Spleen (tissue), 11 donors: ENCODE data around the gene HPSE2. TPM values are rescaled to one million over a fixed set of nuclear protein-coding genes. Genes with fewer than 3 reads are reported as not detected.

ENCODE experiments used
- DNase-seq: peaks from one replicate; pipeline ENCODE4 v3.0.0-alpha.2; 2020
- H3K27ac ChIP-seq, 8 donors: fragments of 200-600 bp; sonication (generic) in 7 of 8; 1 replicate in 4 of 8; 2 replicates in 4 of 8; pipeline versions ENCODE4 v1.5.0 to v1.8.0; 2016 to 2021; ENCODE audit warnings: inconsistent platforms in 4 of 8, mild to moderate bottlenecking in 4 of 8, moderate library complexity in 1 of 8
- H3K27me3 ChIP-seq, 7 donors: fragments of 200-600 bp; sonication (generic) in 6 of 7; replicated peaks in 1 of 7; 1 replicate in 4 of 7; 2 replicates in 3 of 7; pipeline versions ENCODE4 v1.5.0 to v1.8.0; 2016 to 2021; ENCODE audit warnings: inconsistent platforms in 3 of 7, mild to moderate bottlenecking in 1 of 7
- H3K36me3 ChIP-seq, 6 donors: fragments of 200-600 bp; sonication (generic) in 5 of 6; 1 replicate in 4 of 6; 2 replicates in 2 of 6; pipeline versions ENCODE4 v1.5.0 to v1.8.0; 2016 to 2021; ENCODE audit warnings: inconsistent platforms in 2 of 6
- H3K4me1 ChIP-seq, 6 donors: fragments of 200-600 bp; sonication (generic) in 5 of 6; 1 replicate in 3 of 6; 2 replicates in 3 of 6; pipeline versions ENCODE4 v1.5.0 to v1.8.0; 2016 to 2021; ENCODE audit warnings: inconsistent platforms in 3 of 6
- H3K4me3 ChIP-seq, 8 donors: fragments of 200-600 bp; sonication (generic) in 7 of 8; 1 replicate in 4 of 8; 2 replicates in 4 of 8; pipeline versions ENCODE4 v1.5.0 to v1.8.0; 2016 to 2021; ENCODE audit warnings: inconsistent platforms in 4 of 8, mild to moderate bottlenecking in 4 of 8, moderate library complexity in 2 of 8
- H3K9me3 ChIP-seq, 8 donors: fragments of 200-600 bp; sonication (generic) in 7 of 8; 1 replicate in 4 of 8; 2 replicates in 4 of 8; pipeline versions ENCODE4 v1.5.0 to v1.8.0; 2016 to 2021; ENCODE audit warnings: inconsistent platforms in 4 of 8
- CTCF ChIP-seq, 11 experiments: fragments of 200-600 bp in 7 of 11; fragments of 450-650 bp in 4 of 11; sonication (generic) in 4 of 11; IDR thresholded peaks in 8 of 11; conservative IDR thresholded peaks in 3 of 11; 1 replicate in 7 of 11; 2 replicates in 4 of 11; pipeline versions ENCODE4 v1.4.0 to v1.8.0; 2016 to 2021; ENCODE audit warnings: antibody characterized with exemption in 11 of 11, inconsistent platforms in 4 of 11, mild to moderate bottlenecking in 1 of 11
- POLR2A ChIP-seq, 3 donors: fragments of 450-650 bp; IDR thresholded peaks; one replicate each; pipeline ENCODE4 v1.5.1; 2017; ENCODE audit warnings: antibody characterized with exemption in 3 of 3, mild to moderate bottlenecking in 1 of 3
- POLR2AphosphoS5 ChIP-seq, 3 donors: sonication (generic); formaldehyde crosslinking; IDR thresholded peaks; one replicate each; pipeline ENCODE4 v1.5.1; 2017; ENCODE audit warnings: antibody characterized with exemption in 3 of 3
- WGBS, 5 donors: extraction: QIAGEN DNeasy Blood & Tissue Kit in 3 of 5; methylation state at CpG; one replicate each; pipeline versions ENCODE4 v1.1.5 to v1.1.7; 2013 to 2018; 5-methylcytosine and 5-hydroxymethylcytosine counted together
- intact Hi-C: fragments of 100-400 bp; cut with DNase I; formaldehyde crosslinking; loops from one replicate; pipeline ENCODE4 v1.15.0; 2023; ENCODE audit warnings: low total_unique reads
- polyA plus RNA-seq, 3 donors: library from polyadenylated mRNA; stranded (reverse); fragments of 200-250 nt; gene quantifications; one replicate each; pipeline ENCODE4 v1.2.1, GENCODE V29; 2013
- total RNA-seq, 7 donors: library from RNA; depleted of rRNA in 3 of 7; stranded (reverse); fragments of >200 nt in 3 of 7; fragmentation: NEBNext Ultra II Directional in 4 of 7; extraction: Animal tissue kit (Norgen Biotek cat#: 25700) in 4 of 7; gene quantifications; one replicate each; pipeline versions ENCODE4 v1.1.0 to v1.2.1, GENCODE V29; 2016 to 2021
- donor health status: healthy with polysubstance abuse.
- donor health status: DM: no; HTN: no; CAD: no; lungs with moderate emphysema.
- donor health status: DM: no; HTN: no; CAD: no.
- donor health status: Bipolar disorder and iron deficiency.
- donor health status: healthy.
- donor health status: DM: no; HTN: no; CAD: no.
- donor health status: DM: yes; HTN: yes; CAD: no.

The HPSE2 gene
- total and polyA plus RNA-seq, 10 donors: 0.02 to 0.64 (median 0.03) TPM; not detected in 5

DNA sequence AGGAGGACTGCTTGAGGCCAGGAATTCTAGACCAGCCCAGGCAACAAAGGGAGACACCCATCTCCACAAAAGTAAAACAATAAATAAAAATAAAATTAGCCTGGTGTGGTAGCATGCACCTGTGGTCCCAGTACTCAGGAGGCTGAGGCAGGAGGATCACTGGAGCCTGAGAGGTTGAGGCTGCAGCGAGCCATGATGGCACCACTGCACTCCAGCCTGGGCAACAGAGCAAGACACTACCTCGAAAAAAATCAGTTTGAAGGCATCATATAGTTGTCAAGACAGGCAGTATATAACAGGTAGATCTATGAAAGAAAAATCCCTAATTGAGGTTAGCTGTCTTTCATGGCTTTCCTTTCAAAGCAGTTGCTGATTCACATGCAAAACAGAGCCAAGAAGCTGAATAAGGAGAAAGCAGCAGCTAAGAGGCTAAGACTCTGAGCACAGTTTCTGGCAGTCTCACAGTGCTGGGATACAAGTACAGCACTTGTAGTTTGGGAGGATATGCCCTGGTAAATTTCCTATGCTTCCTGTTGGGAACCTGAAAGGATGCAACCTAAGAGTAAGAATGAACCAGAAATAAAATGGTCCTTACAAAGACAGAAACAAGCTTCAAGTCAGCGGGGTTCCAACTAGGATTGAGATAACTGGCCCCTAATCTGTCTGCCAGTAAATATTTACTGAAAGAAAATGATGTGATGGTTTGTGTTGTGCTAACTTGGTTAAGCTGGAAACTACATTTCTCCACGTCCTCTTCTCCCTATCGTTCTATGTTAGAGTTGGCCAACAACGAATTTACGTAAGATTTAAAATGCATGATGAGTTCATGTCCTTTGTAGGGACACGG lies 420.4 kb downstream of the HPSE2 start:
- H3K9me3 ChIP-seq: no peaks in the 10 kb centered on the region
- TF ChIP-seq POLR2AphosphoS5 (IDR thresholded peaks at IDR 0.05): no peak
- TF ChIP-seq CTCF (IDR thresholded peaks at IDR 0.05 in 8 of 11, conservative IDR thresholded peaks at IDR 0.05 in 3 of 11): no peak
- TF ChIP-seq POLR2A (IDR thresholded peaks at IDR 0.05): no peak
- H3K36me3 ChIP-seq: no peaks in the 10 kb centered on the region
- no peak for DNase-seq
- WGBS, 5 donors: 66 to 75% (median 72%) methylated on average over 8 of the region's 8 CpGs
- no peaks in the 10 kb centered on the region for H3K27me3 ChIP-seq
- no peaks in the 10 kb centered on the region for H3K4me1 ChIP-seq
- H3K4me3 ChIP-seq: no peak overlapping the region
- no peak overlapping the region for H3K27ac ChIP-seq
- intact Hi-C loops: no loop called here

DNA sequence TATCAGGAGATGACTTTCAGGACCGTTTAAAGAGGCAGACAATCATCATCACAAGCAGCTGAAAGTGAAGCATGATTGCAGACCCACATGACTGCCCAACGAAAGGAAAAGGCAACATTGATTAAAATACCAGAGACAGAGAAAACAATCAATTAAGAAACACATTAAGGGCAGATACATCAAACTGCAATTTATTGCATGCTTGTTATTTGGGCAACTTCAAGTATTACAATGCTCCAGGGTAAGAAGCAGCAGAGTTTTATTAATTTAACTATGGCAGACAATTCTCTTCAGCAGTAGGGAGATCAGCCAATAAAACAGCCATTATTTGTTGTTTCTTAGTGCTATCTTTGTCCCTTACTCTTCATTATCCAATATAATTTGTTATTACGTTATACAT lies 421.2 kb downstream of the HPSE2 start:
- Histone ChIP-seq H3K27ac (no peak overlapping the region), H3K4me3 (no peak overlapping the region), H3K36me3 (no peaks in the 10 kb centered on the region), H3K27me3 (no peaks in the 10 kb centered on the region), H3K9me3 (no peaks in the 10 kb centered on the region), H3K4me1 (no peaks in the 10 kb centered on the region)
- intact Hi-C loops: no loop called here
- 27 to 77% (median 32%) methylated on average over 3 of the region's 3 CpGs for WGBS, 5 donors
- DNase-seq: no peak
- TF ChIP-seq CTCF (IDR thresholded peaks at IDR 0.05 in 8 of 11, conservative IDR thresholded peaks at IDR 0.05 in 3 of 11) (no peak), POLR2A (IDR thresholded peaks at IDR 0.05) (no peak), POLR2AphosphoS5 (IDR thresholded peaks at IDR 0.05) (no peak)

DNA sequence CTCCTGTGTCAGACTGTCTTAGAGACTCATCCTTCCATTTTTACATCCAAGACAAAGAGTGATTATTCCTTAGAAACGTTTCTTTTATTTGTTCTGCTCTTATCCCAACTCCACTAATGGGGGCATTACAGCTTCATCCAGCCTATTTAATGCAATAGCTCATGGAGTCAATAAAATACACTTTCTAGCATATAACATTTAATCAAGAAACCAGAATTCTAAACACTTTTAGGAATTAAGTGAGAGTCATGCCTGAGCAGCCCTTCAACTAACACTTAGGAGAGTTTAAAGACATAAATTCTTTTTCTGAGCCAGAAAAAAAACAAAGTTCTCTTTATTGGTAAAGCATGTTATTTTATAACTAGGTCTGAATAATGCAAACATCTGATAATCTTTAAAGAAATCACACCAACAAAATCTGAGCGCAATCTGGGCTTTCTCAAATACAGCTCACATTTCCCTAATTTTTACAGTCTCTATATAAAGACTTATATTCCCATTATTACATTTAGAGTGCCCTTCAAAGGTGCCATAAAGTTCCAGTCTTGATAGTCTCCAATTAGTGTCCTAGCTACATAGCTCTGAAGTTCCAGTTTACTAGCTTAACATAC lies 427.3 kb downstream of the HPSE2 start:
- DNase-seq: no peak

More for the DNA sequence above, 427.3 kb downstream of the HPSE2 start:
- Histone ChIP-seq H3K4me1 (no peaks in the 10 kb centered on the region), H3K9me3 (no peaks in the 10 kb centered on the region), H3K4me3 (no peak overlapping the region), H3K27me3 (no peaks in the 10 kb centered on the region), H3K27ac (no peak overlapping the region), H3K36me3 (no peaks in the 10 kb centered on the region)
- WGBS, 5 donors: 54 to 64% (median 55%) methylated on average over 2 of the region's 2 CpGs
- TF ChIP-seq POLR2A (IDR thresholded peaks at IDR 0.05): no peak
- no peak for TF ChIP-seq POLR2AphosphoS5 (IDR thresholded peaks at IDR 0.05)
- no peak for TF ChIP-seq CTCF (IDR thresholded peaks at IDR 0.05 in 8 of 11, conservative IDR thresholded peaks at IDR 0.05 in 3 of 11)
- intact Hi-C loops: no loop called here
